OCI-LY7 (cell line): Measurements from ENCODE around the gene NFIA. TPM values are rescaled to one million over a fixed set of nuclear protein-coding genes. Genes with fewer than 3 reads are reported as not detected.

Experiments used
- BruUV-seq: library from RNA; stranded (reverse); fragments of 400-500 nt; replicated peaks from 2 replicates; lab custom pipeline; 2021; lab: Mats Ljungman, UMichigan
- CTCF ChIA-PET: fragments of 300-600 bp; sonication (Branson Sonifier 250); formaldehyde crosslinking; loops from one replicate; lab custom pipeline; 2022; ENCODE audit warnings: antibody characterized with exemption; ENCODE audit not compliant: unreplicated experiment; lab: Charles Lee
- POLR2A ChIA-PET: fragments of 300-600 bp; sonication (Branson Sonifier 250); formaldehyde crosslinking; loops from one replicate; lab custom pipeline; 2022; ENCODE audit warnings: antibody characterized with exemption; lab: Charles Lee
- DNase-seq: peaks from one replicate; pipeline ENCODE4 v3.0.0-alpha.2; 2015; ENCODE audit warnings: low spot score
- H2AFZ ChIP-seq: fragments of 200-600 bp; sonication (generic), shearing (Covaris generic); 2 replicates; pipeline ENCODE4 v1.6.1; 2014; ENCODE audit warnings: mild to moderate bottlenecking, antibody characterized with exemption, low read length, moderate library complexity
- H3K27ac ChIP-seq: fragments of 200-600 bp; sonication (generic); 2 replicates; pipeline ENCODE4 v1.5.1; 2014; ENCODE audit warnings: mixed run types, low read depth, mild to moderate bottlenecking, moderate library complexity, low read length, inconsistent platforms; ENCODE audit not compliant: poor library complexity, severe bottlenecking
- H3K36me3 ChIP-seq: fragments of 200-600 bp; sonication (generic); 2 replicates; pipeline ENCODE4 v1.6.1; 2014; ENCODE audit warnings: mild to moderate bottlenecking, antibody characterized with exemption, low read length, moderate library complexity, mixed read lengths; ENCODE audit not compliant: insufficient read depth
- H3K4me1 ChIP-seq: fragments of 200-600 bp; sonication (generic); 2 replicates; pipeline ENCODE4 v1.5.1; 2014; ENCODE audit warnings: mild to moderate bottlenecking, low read length; ENCODE audit not compliant: insufficient read depth, poor library complexity, severe bottlenecking
- H3K4me2 ChIP-seq: fragments of 200-600 bp; sonication (generic); 2 replicates; pipeline ENCODE4 v1.6.1; 2014; ENCODE audit warnings: mild to moderate bottlenecking, low read length
- H3K4me3 ChIP-seq: fragments of 200-600 bp; sonication (generic); 2 replicates; pipeline ENCODE4 v1.5.1; 2014; ENCODE audit warnings: mild to moderate bottlenecking, low read depth, low read length; ENCODE audit not compliant: poor library complexity, severe bottlenecking
- H3K79me2 ChIP-seq: fragments of 200-600 bp; sonication (generic); 2 replicates; pipeline ENCODE4 v1.6.1; 2016; ENCODE audit warnings: low read depth, mild to moderate bottlenecking, low read length, moderate library complexity, mixed read lengths; ENCODE audit not compliant: insufficient read depth
- H3K9me2 ChIP-seq: fragments of 200-600 bp; sonication (generic); 2 replicates; pipeline ENCODE4 v1.6.1; 2016; ENCODE audit warnings: mild to moderate bottlenecking, low read length, mixed read lengths; ENCODE audit not compliant: insufficient read depth
- H3K9me3 ChIP-seq: fragments of 200-600 bp; sonication (generic); 2 replicates; pipeline ENCODE4 v1.6.1; 2014; ENCODE audit warnings: mild to moderate bottlenecking, mixed run types, low read length, mixed read lengths
- H4K20me1 ChIP-seq: fragments of 200-600 bp; sonication (generic); 2 replicates; pipeline ENCODE4 v1.6.1; 2014; ENCODE audit warnings: mild to moderate bottlenecking, antibody characterized with exemption, low read length, moderate library complexity, mixed read lengths; ENCODE audit not compliant: insufficient read depth
- CTCF ChIP-seq: fragments of 200-600 bp; sonication (generic); conservative IDR thresholded peaks from 2 replicates; pipeline ENCODE4 v1.5.1; 2014; ENCODE audit warnings: mild to moderate bottlenecking, antibody characterized with exemption, low read length, moderate library complexity, mixed read lengths
- EZH2phosphoT487 ChIP-seq: fragments of 200-600 bp; sonication (generic); IDR thresholded peaks from 2 replicates; pipeline ENCODE4 v1.6.1; 2018; ENCODE audit warnings: low read depth, borderline replicate concordance, mild to moderate bottlenecking, mixed run types, antibody characterized with exemption, low read length, moderate library complexity, mixed read lengths
- intact Hi-C: fragments of 100-400 bp; cut with micrococcal nuclease; formaldehyde crosslinking; loops from one replicate; pipeline ENCODE4 v1.10.0; 2022; ENCODE audit not compliant: unreplicated experiment
- total RNA-seq, 2 experiments: library from RNA; depleted of rRNA in 1 of 2; stranded (reverse); fragments of >200 nt in 1 of 2; shearing (Covaris generic) in 1 of 2; gene quantifications; 2 replicates each; pipeline ENCODE4 v1.2.3, GENCODE V29; 2014 to 2022

NFIA gene
- total RNA-seq, 2 experiments from 2014 or later = 2.8 to 18.8 TPM

GRCh38 chr1:61132645-61133334, 50.4 kb downstream of the NFIA start:
- no peak for DNase-seq
- Histone ChIP-seq H3K4me2 (no peak overlapping the region), H3K27ac (no peak overlapping the region), H3K4me1 (no peaks in the 10 kb centered on the region), H2AFZ (no peak overlapping the region), H3K9me2 (no peaks in the 10 kb centered on the region), H3K9me3 (no peaks in the 10 kb centered on the region), H3K4me3 (no peak overlapping the region), H3K36me3 (no peaks in the 10 kb centered on the region), H3K79me2 (no peaks in the 10 kb centered on the region), H4K20me1 (no peaks in the 10 kb centered on the region)
- POLR2A ChIA-PET = no interaction called here
- TF ChIP-seq CTCF (no peak), EZH2phosphoT487 (no peak)
- intact Hi-C loops = no loop called here
- BruUV-seq = no TSS peak
- CTCF ChIA-PET = no interaction called here

GRCh38 chr1:61133335-61134019, 51.1 kb downstream of the NFIA start:
- Histone ChIP-seq H2AFZ (no peak overlapping the region), H3K4me1 (no peaks in the 10 kb centered on the region), H3K36me3 (no peaks in the 10 kb centered on the region), H3K27ac (no peak overlapping the region), H3K4me3 (no peak overlapping the region), H3K9me2 (no peaks in the 10 kb centered on the region), H4K20me1 (no peaks in the 10 kb centered on the region), H3K4me2 (no peak overlapping the region), H3K79me2 (no peaks in the 10 kb centered on the region), H3K9me3 (no peaks in the 10 kb centered on the region)
- ChIA-PET POLR2A (no interaction called here), CTCF (no interaction called here)
- no peak for TF ChIP-seq EZH2phosphoT487
- no peak for TF ChIP-seq CTCF
- DNase-seq = no peak
- no TSS peak for BruUV-seq
- intact Hi-C loops = no loop called here

GRCh38 chr1:61135291-61135690, 52.9 kb downstream of the NFIA start:
- TF ChIP-seq CTCF (no peak), EZH2phosphoT487 (no peak)
- intact Hi-C loops = no loop called here
- no peaks in the 10 kb centered on the region for H3K79me2 ChIP-seq
- no peak overlapping the region for H3K4me2 ChIP-seq
- no peak overlapping the region for H3K27ac ChIP-seq
- no peak for DNase-seq
- ChIA-PET POLR2A (interaction anchor here (0.8 kb wide), 1 partner anchor 9 kb away, joined by 3 read pairs; no protein-coding TSS in a partner anchor), CTCF (interaction anchor here (0.6 kb wide), 1 partner anchor 15 kb away, joined by 6 read pairs; no protein-coding TSS in a partner anchor)
- H3K9me3 ChIP-seq = no peaks in the 10 kb centered on the region
- no peak overlapping the region for H2AFZ ChIP-seq
- H3K4me3 ChIP-seq = no peak overlapping the region
- BruUV-seq = no TSS peak
- no peaks in the 10 kb centered on the region for H3K9me2 ChIP-seq
- H3K36me3 ChIP-seq = no peaks in the 10 kb centered on the region
- no peaks in the 10 kb centered on the region for H4K20me1 ChIP-seq
- H3K4me1 ChIP-seq = no peaks in the 10 kb centered on the region
